HCT116 (cell line): Measurements from ENCODE around the gene APOBEC3G. TPM values are rescaled to one million over a fixed set of nuclear protein-coding genes. Genes with fewer than 3 reads are reported as not detected.

Experiments
- ATAC-seq: fragments of 200-7000 bp; cut with Tn5 transposase; 2 replicates; pipeline ENCODE4 v1.9.1; 2020; ENCODE audit warnings: mild to moderate bottlenecking, moderate library complexity
- BruUV-seq: library from RNA; stranded (reverse); fragments of 400-500 nt; replicated peaks from 2 replicates; lab custom pipeline; 2021; lab: Mats Ljungman, UMichigan
- CTCF ChIA-PET: fragments of 300-600 bp; sonication (Branson Sonifier 250); formaldehyde crosslinking; loops from one replicate; lab custom pipeline; 2021; ENCODE audit warnings: antibody characterized with exemption; lab: Charles Lee
- POLR2A ChIA-PET: fragments of 300-600, 350-600 bp; sonication (Branson Sonifier 250); formaldehyde crosslinking; loops from one replicate; lab custom pipeline; 2021; ENCODE audit warnings: antibody characterized with exemption; lab: Charles Lee
- RAD21 ChIA-PET, 2 experiments: fragments of 300-600 bp; sonication (Branson Sonifier 250); formaldehyde crosslinking; loops; one replicate each; lab custom pipeline; 2023; ENCODE audit warnings: low total read pairs in 2 of 2; ENCODE audit not compliant: uncharacterized antibody in 2 of 2, unreplicated experiment in 2 of 2, low non-redundant PET in 1 of 2; lab: Charles Lee
- DNase-seq: peaks from one replicate; pipeline ENCODE4 v3.0.0-alpha.2; 2010; ENCODE audit warnings: low read depth, low spot score
- H2AFZ ChIP-seq: fragments of 200-600 bp; shearing (Covaris generic), sonication (generic); 2 replicates; pipeline ENCODE4 v1.6.1; 2017; ENCODE audit warnings: low read depth, mixed run types, mixed read lengths, antibody characterized with exemption, low read length; ENCODE audit not compliant: poor library complexity, severe bottlenecking
- H3K27ac ChIP-seq: 2 replicates; pipeline ENCODE4 v1.5.1; 2012; ENCODE audit warnings: low read depth, low read length
- H3K27me3 ChIP-seq: fragments of 200-600 bp; sonication (generic); 2 replicates; pipeline ENCODE4 v1.6.1; 2016; ENCODE audit warnings: mixed run types, low read length, mixed read lengths; ENCODE audit not compliant: insufficient read depth
- H3K36me3 ChIP-seq, 2 experiments: fragments of 200-500 bp in 1 of 2; fragments of 200-600 bp in 1 of 2; sonication (Bioruptor generic) in 1 of 2; sonication (generic) in 1 of 2; 2 replicates each; pipeline versions ENCODE4 v1.5.1 to v1.6.1; 2014 to 2016; ENCODE audit warnings: low read length in 2 of 2, inconsistent platforms in 1 of 2, mixed read lengths in 1 of 2, mixed run types in 1 of 2; ENCODE audit not compliant: insufficient read depth in 2 of 2, control insufficient read depth in 1 of 2
- H3K4me1 ChIP-seq, 2 experiments: fragments of 200-600 bp in 1 of 2; sonication (generic) in 1 of 2; 2 replicates each; pipeline versions ENCODE4 v1.5.1 to v1.6.1; 2012 to 2017; ENCODE audit warnings: low read length in 2 of 2, inconsistent platforms in 1 of 2, mild to moderate bottlenecking in 1 of 2, mixed read lengths in 1 of 2, mixed run types in 1 of 2, moderate library complexity in 1 of 2; ENCODE audit not compliant: insufficient read depth in 2 of 2, control insufficient read depth in 1 of 2
- H3K4me2 ChIP-seq: fragments of 200-600 bp; sonication (generic); 2 replicates; pipeline ENCODE4 v1.6.1; 2017; ENCODE audit warnings: mixed run types, low read length, mixed read lengths
- H3K4me3 ChIP-seq, 2 experiments: fragments of 200-600 bp in 1 of 2; sonication (generic) in 1 of 2; replicated peaks in 1 of 2; 2 replicates each; pipeline ENCODE4 v1.5.1; 2011 to 2016; ENCODE audit warnings: low read length in 2 of 2, control low read depth in 1 of 2, low read depth in 1 of 2, mild to moderate bottlenecking in 1 of 2, mixed read lengths in 1 of 2, mixed run types in 1 of 2
- H3K79me2 ChIP-seq: fragments of 200-600 bp; sonication (generic); 2 replicates; pipeline ENCODE4 v1.6.1; 2017; ENCODE audit warnings: mild to moderate bottlenecking, mixed run types, low read length, moderate library complexity, mixed read lengths; ENCODE audit not compliant: insufficient read depth
- H3K9ac ChIP-seq: fragments of 200-600 bp; sonication (generic); 2 replicates; pipeline ENCODE4 v1.6.1; 2016; ENCODE audit warnings: low read length, mixed read lengths
- H3K9me2 ChIP-seq: fragments of 200-600 bp; sonication (generic), shearing (Covaris generic); 2 replicates; pipeline ENCODE4 v1.6.1; 2017; ENCODE audit warnings: mixed run types, mild to moderate bottlenecking, moderate library complexity; ENCODE audit not compliant: insufficient read depth
- H3K9me3 ChIP-seq, 2 experiments: fragments of 200-500 bp in 1 of 2; fragments of 200-600 bp in 1 of 2; sonication (Bioruptor generic) in 1 of 2; sonication (generic) in 1 of 2; 2 replicates each; pipeline ENCODE4 v1.6.1; 2014 to 2017; ENCODE audit warnings: low read length in 2 of 2, mixed read lengths in 2 of 2, inconsistent platforms in 1 of 2, low read depth in 1 of 2, mild to moderate bottlenecking in 1 of 2, mixed run types in 1 of 2, moderate library complexity in 1 of 2; ENCODE audit not compliant: control insufficient read depth in 1 of 2, insufficient read depth in 1 of 2
- H4K20me1 ChIP-seq: fragments of 200-600 bp; sonication (generic), shearing (Covaris generic); 2 replicates; pipeline ENCODE4 v1.6.1; 2017; ENCODE audit warnings: mixed run types, mild to moderate bottlenecking, moderate library complexity; ENCODE audit not compliant: insufficient read depth
- ATF3 ChIP-seq: IDR thresholded peaks from 2 replicates; pipeline ENCODE4 v1.6.1; 2012
- CTCF ChIP-seq, 3 experiments: fragments of 200-600 bp in 1 of 3; sonication (generic) in 1 of 3; IDR thresholded peaks in 2 of 3; conservative IDR thresholded peaks in 1 of 3; 2 replicates each; pipeline ENCODE4 v1.5.1; 2012 to 2017; ENCODE audit warnings: low read depth in 2 of 3, low read length in 2 of 3, antibody characterized with exemption in 1 of 3, borderline replicate concordance in 1 of 3, control low read depth in 1 of 3, mild to moderate bottlenecking in 1 of 3, mixed read lengths in 1 of 3, mixed run types in 1 of 3, moderate library complexity in 1 of 3; ENCODE audit not compliant: insufficient read depth in 1 of 3
- EGR1 ChIP-seq: IDR thresholded peaks from 2 replicates; pipeline ENCODE4 v1.6.1; 2012; ENCODE audit warnings: low read depth
- ELF1 ChIP-seq: IDR thresholded peaks from 2 replicates; pipeline ENCODE4 v1.6.1; 2012; ENCODE audit warnings: low read depth, borderline replicate concordance
- EZH2phosphoT487 ChIP-seq: fragments of 200-600 bp; IDR thresholded peaks from 2 replicates; pipeline ENCODE4 v1.6.1; 2018; ENCODE audit warnings: antibody characterized with exemption, borderline replicate concordance
- FOSL1 ChIP-seq: IDR thresholded peaks from 2 replicates; pipeline ENCODE4 v1.6.1; 2012; ENCODE audit warnings: low read depth
- SP1 ChIP-seq: IDR thresholded peaks from 2 replicates; pipeline ENCODE4 v1.6.1; 2012; ENCODE audit warnings: low read depth
- SRF ChIP-seq: IDR thresholded peaks from 2 replicates; pipeline ENCODE4 v1.6.1; 2012; ENCODE audit warnings: low read depth
- ZFX ChIP-seq: fragments of 450-650 bp; IDR thresholded peaks from 2 replicates; pipeline ENCODE4 v1.6.1; 2017
- ZNF274 ChIP-seq: fragments of 200-500 bp; sonication (Bioruptor generic); IDR thresholded peaks from 2 replicates; pipeline ENCODE4 v1.6.1; 2014; ENCODE audit warnings: mild to moderate bottlenecking, low read depth, low read length, inconsistent platforms
- intact Hi-C: fragments of 100-400 bp; cut with micrococcal nuclease; formaldehyde crosslinking; loops from 2 replicates; pipeline ENCODE4 v1.10.0; 2022
- total RNA-seq: library from RNA; stranded (reverse); gene quantifications from one replicate; pipeline ENCODE4 v1.2.1, GENCODE V29; 2021; ENCODE audit not compliant: unreplicated experiment
- TF ChIP-seq, protein P1 (sequence below): IDR thresholded peaks from 2 replicates; pipeline ENCODE4 v1.6.1; 2012
- TF ChIP-seq, protein P2 (sequence below): IDR thresholded peaks from 2 replicates; pipeline ENCODE4 v1.6.1; 2011; ENCODE audit warnings: mild to moderate bottlenecking, low read length, moderate library complexity; ENCODE audit not compliant: insufficient replicate concordance; ENCODE audit errors: extremely low read depth

The APOBEC3G gene
- total RNA-seq, 1 experiment from 2014 or later = 0.71 TPM

DNA sequence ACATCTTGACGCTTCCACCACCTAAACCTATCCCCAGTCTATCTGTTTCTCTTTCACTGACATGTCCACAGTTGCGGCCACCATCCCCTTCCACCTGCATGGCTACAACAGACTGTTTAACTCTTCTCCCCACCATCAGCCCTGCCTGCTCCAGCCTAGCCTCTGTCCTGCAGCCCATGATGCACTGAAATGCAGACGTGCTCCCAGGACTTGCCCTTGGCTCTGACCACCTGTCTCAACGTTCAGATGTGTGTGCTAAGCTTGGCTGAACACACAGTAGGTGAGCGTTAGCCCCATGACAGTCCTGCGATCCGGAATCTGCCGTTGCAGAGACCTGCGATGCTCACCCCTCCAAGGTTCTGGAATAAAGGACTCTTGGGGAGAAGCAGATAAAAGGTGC lies 52.7 kb downstream of the APOBEC3G start:
- Histone ChIP-seq H3K27ac (no peak overlapping the region), H3K36me3 (no peaks in the 10 kb centered on the region), H3K4me3 (no peak overlapping the region), H3K9me3 (no peaks in the 10 kb centered on the region), H2AFZ (no peak overlapping the region), H3K79me2 (no peaks in the 10 kb centered on the region)
- intact Hi-C loops = no loop called here
- CTCF ChIA-PET = interaction anchor here (2.0 kb wide), 1 partner anchor 260 kb away, joined by 6 read pairs; no protein-coding TSS in a partner anchor
- no peak for DNase-seq
- TF ChIP-seq CTCF (IDR thresholded peaks at IDR 0.05 in 2 of 3, conservative IDR thresholded peaks at IDR 0.05 in 1 of 3; ENCODE audit: borderline replicate concordance in 1 of 3, insufficient read depth in 1 of 3, low read depth in 2 of 3, low read length in 2 of 3) (no peak), FOSL1 (no peak), ATF3 (no peak), SRF (no peak), ZNF274 (no peak), EGR1 (no peak), ELF1 (no peak), SP1 (no peak), ZFX (no peak), EZH2phosphoT487 (no peak)
- TF ChIP-seq, protein P1, sequence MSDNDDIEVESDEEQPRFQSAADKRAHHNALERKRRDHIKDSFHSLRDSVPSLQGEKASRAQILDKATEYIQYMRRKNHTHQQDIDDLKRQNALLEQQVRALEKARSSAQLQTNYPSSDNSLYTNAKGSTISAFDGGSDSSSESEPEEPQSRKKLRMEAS = no peak
- TF ChIP-seq, protein P2, sequence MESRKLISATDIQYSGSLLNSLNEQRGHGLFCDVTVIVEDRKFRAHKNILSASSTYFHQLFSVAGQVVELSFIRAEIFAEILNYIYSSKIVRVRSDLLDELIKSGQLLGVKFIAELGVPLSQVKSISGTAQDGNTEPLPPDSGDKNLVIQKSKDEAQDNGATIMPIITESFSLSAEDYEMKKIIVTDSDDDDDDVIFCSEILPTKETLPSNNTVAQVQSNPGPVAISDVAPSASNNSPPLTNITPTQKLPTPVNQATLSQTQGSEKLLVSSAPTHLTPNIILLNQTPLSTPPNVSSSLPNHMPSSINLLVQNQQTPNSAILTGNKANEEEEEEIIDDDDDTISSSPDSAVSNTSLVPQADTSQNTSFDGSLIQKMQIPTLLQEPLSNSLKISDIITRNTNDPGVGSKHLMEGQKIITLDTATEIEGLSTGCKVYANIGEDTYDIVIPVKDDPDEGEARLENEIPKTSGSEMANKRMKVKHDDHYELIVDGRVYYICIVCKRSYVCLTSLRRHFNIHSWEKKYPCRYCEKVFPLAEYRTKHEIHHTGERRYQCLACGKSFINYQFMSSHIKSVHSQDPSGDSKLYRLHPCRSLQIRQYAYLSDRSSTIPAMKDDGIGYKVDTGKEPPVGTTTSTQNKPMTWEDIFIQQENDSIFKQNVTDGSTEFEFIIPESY = no peak
- TF ChIP-seq, all 23 proteins: peak for 0
- no peaks in the 10 kb centered on the region; a peak in 1 of 4 replicates for H3K4me1 ChIP-seq
- no peak overlapping the region for H3K4me2 ChIP-seq
- H3K9me2 ChIP-seq = no peaks in the 10 kb centered on the region
- H4K20me1 ChIP-seq = no peaks in the 10 kb centered on the region
- ATAC-seq = no peak
- ChIA-PET POLR2A (no interaction called here), RAD21 (no interaction called here)
- BruUV-seq = no TSS peak
- H3K9ac ChIP-seq = no peak overlapping the region
- H3K27me3 ChIP-seq = no peaks in the 10 kb centered on the region
